ENCODE results near the gene ABI3BP. TPM values are rescaled to one million over a fixed set of nuclear protein-coding genes. Genes with fewer than 3 reads are reported as not detected.

The ABI3BP gene
- polyA plus RNA-seq, 1 of the 3 experiments (the other 2 are of a cell fraction) = 8.4 TPM

DNA sequence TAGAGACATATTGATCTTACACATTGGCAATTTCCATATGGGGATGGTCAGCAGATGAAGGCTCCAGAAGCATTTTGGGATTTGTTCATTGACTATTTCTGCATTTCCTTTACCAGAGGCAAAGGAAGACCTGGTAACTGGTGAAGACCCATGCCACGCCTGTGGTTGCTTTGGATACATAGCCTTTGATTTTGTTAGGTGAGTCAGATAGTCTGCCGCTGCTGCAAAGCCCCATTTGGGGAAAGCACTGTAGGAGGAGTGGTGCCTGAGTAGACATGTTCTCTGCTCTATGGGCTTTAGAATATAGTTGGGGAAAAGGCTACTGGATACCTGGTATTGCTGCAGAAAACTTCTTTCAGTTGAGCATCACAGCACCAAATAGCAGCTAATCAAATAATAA lies 227.2 kb downstream of the ABI3BP start:
- H3K4me2 ChIP-seq = no peak overlapping the region
- TF ChIP-seq, protein P1, sequence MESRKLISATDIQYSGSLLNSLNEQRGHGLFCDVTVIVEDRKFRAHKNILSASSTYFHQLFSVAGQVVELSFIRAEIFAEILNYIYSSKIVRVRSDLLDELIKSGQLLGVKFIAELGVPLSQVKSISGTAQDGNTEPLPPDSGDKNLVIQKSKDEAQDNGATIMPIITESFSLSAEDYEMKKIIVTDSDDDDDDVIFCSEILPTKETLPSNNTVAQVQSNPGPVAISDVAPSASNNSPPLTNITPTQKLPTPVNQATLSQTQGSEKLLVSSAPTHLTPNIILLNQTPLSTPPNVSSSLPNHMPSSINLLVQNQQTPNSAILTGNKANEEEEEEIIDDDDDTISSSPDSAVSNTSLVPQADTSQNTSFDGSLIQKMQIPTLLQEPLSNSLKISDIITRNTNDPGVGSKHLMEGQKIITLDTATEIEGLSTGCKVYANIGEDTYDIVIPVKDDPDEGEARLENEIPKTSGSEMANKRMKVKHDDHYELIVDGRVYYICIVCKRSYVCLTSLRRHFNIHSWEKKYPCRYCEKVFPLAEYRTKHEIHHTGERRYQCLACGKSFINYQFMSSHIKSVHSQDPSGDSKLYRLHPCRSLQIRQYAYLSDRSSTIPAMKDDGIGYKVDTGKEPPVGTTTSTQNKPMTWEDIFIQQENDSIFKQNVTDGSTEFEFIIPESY (IDR thresholded peaks at IDR 0.05; ENCODE audit: borderline replicate concordance, low read depth) = no peak
- no peak for TF ChIP-seq ELF1 (IDR thresholded peaks at IDR 0.05)
- TF ChIP-seq, protein P2, sequence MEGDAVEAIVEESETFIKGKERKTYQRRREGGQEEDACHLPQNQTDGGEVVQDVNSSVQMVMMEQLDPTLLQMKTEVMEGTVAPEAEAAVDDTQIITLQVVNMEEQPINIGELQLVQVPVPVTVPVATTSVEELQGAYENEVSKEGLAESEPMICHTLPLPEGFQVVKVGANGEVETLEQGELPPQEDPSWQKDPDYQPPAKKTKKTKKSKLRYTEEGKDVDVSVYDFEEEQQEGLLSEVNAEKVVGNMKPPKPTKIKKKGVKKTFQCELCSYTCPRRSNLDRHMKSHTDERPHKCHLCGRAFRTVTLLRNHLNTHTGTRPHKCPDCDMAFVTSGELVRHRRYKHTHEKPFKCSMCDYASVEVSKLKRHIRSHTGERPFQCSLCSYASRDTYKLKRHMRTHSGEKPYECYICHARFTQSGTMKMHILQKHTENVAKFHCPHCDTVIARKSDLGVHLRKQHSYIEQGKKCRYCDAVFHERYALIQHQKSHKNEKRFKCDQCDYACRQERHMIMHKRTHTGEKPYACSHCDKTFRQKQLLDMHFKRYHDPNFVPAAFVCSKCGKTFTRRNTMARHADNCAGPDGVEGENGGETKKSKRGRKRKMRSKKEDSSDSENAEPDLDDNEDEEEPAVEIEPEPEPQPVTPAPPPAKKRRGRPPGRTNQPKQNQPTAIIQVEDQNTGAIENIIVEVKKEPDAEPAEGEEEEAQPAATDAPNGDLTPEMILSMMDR (IDR thresholded peaks at IDR 0.05) = no peak
- no peak for TF ChIP-seq GABPA (IDR thresholded peaks at IDR 0.05; ENCODE audit: low read depth)
- TF ChIP-seq EZH2phosphoT487 (IDR thresholded peaks at IDR 0.05; ENCODE audit: borderline replicate concordance, low read depth) = no peak
- TF ChIP-seq FOXM1 (IDR thresholded peaks at IDR 0.05; ENCODE audit: low read depth) = no peak
- TF ChIP-seq, protein P3, sequence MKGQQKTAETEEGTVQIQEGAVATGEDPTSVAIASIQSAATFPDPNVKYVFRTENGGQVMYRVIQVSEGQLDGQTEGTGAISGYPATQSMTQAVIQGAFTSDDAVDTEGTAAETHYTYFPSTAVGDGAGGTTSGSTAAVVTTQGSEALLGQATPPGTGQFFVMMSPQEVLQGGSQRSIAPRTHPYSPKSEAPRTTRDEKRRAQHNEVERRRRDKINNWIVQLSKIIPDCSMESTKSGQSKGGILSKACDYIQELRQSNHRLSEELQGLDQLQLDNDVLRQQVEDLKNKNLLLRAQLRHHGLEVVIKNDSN (IDR thresholded peaks at IDR 0.05; ENCODE audit: borderline replicate concordance, low read depth) = no peak
- TF ChIP-seq, protein P4, sequence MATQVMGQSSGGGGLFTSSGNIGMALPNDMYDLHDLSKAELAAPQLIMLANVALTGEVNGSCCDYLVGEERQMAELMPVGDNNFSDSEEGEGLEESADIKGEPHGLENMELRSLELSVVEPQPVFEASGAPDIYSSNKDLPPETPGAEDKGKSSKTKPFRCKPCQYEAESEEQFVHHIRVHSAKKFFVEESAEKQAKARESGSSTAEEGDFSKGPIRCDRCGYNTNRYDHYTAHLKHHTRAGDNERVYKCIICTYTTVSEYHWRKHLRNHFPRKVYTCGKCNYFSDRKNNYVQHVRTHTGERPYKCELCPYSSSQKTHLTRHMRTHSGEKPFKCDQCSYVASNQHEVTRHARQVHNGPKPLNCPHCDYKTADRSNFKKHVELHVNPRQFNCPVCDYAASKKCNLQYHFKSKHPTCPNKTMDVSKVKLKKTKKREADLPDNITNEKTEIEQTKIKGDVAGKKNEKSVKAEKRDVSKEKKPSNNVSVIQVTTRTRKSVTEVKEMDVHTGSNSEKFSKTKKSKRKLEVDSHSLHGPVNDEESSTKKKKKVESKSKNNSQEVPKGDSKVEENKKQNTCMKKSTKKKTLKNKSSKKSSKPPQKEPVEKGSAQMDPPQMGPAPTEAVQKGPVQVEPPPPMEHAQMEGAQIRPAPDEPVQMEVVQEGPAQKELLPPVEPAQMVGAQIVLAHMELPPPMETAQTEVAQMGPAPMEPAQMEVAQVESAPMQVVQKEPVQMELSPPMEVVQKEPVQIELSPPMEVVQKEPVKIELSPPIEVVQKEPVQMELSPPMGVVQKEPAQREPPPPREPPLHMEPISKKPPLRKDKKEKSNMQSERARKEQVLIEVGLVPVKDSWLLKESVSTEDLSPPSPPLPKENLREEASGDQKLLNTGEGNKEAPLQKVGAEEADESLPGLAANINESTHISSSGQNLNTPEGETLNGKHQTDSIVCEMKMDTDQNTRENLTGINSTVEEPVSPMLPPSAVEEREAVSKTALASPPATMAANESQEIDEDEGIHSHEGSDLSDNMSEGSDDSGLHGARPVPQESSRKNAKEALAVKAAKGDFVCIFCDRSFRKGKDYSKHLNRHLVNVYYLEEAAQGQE (IDR thresholded peaks at IDR 0.05; ENCODE audit: low read depth, low read length) = no peak
- TF ChIP-seq TAF1 (IDR thresholded peaks at IDR 0.05; ENCODE audit: borderline replicate concordance, low read depth, low read length) = no peak
- no peak for TF ChIP-seq RXRA (IDR thresholded peaks at IDR 0.05; ENCODE audit: borderline replicate concordance, low read depth)
- no peak for TF ChIP-seq NRF1 (IDR thresholded peaks at IDR 0.05; ENCODE audit: low read depth, low read length)
- TF ChIP-seq NFIC (IDR thresholded peaks at IDR 0.05; ENCODE audit: borderline replicate concordance) = no peak
- CTCF ChIA-PET = interaction anchor here (1.5 kb wide), 1 partner anchor 11 kb away, joined by 4 read pairs; no protein-coding TSS in a partner anchor

More for the DNA sequence above, 227.2 kb downstream of the ABI3BP start:
- WGBS (ENCODE audit: low lambda C conversion rate) = 96% methylated on average over 2 of the region's 2 CpGs
- Histone ChIP-seq H3K27me3 (ENCODE audit: insufficient read depth) (no peaks in the 10 kb centered on the region), H3K4me3 (ENCODE audit: low read depth in 2 of 2, low read length in 1 of 2) (no peak overlapping the region), H3K9ac (no peak overlapping the region), H3K9me2 (no peaks in the 10 kb centered on the region), H3K27ac (ENCODE audit: low read depth in 2 of 2, low read length in 1 of 2) (no peak overlapping the region), H3K4me1 (ENCODE audit: control insufficient read depth in 1 of 2, insufficient read depth in 2 of 2, low read depth in 1 of 2, low read length in 1 of 2) (no peaks in the 10 kb centered on the region), H3K9me3 (no peaks in the 10 kb centered on the region), H3F3A (replicated peaks; ENCODE audit: insufficient read depth) (no peaks in the 10 kb centered on the region), H3K36me3 (replicated peaks in 1 of 2; ENCODE audit: control insufficient read depth in 1 of 2, insufficient read depth in 2 of 2, low read length in 1 of 2) (no peaks in the 10 kb centered on the region), H4K20me1 (ENCODE audit: insufficient read depth) (no peaks in the 10 kb centered on the region), H3K79me2 (ENCODE audit: insufficient read depth) (no peaks in the 10 kb centered on the region), H2AFZ (ENCODE audit: low read depth) (no peak overlapping the region)
- DNase-seq = no peak
- POLR2A ChIA-PET = no interaction called here
